Activated CD8-positive, alpha-beta memory T cell treated with anti-CD3 and anti-CD28 coated beads for 36 hours (primary cell): Measurements from ENCODE around the gene TTC39A. TPM values are rescaled to one million over a fixed set of nuclear protein-coding genes. Genes with fewer than 3 reads are reported as not detected.

ENCODE experiments used
- CTCF ChIA-PET: fragments of 350-600 bp; sonication (Branson Sonifier 250); formaldehyde crosslinking; loops from one replicate; lab custom pipeline; 2021; ENCODE audit warnings: antibody characterized with exemption; lab: Charles Lee
- POLR2A ChIA-PET: fragments of 350-600 bp; sonication (Branson Sonifier 250); formaldehyde crosslinking; loops from one replicate; lab custom pipeline; 2021; ENCODE audit warnings: antibody characterized with exemption; lab: Charles Lee
- total RNA-seq, 2 experiments: library from RNA; stranded (reverse); gene quantifications; one replicate each; pipeline ENCODE4 v1.2.3, GENCODE V29; 2021

Gene TTC39A
- total RNA-seq, 2 experiments from 2014 or later: 0.21 TPM; not detected in 1

DNA sequence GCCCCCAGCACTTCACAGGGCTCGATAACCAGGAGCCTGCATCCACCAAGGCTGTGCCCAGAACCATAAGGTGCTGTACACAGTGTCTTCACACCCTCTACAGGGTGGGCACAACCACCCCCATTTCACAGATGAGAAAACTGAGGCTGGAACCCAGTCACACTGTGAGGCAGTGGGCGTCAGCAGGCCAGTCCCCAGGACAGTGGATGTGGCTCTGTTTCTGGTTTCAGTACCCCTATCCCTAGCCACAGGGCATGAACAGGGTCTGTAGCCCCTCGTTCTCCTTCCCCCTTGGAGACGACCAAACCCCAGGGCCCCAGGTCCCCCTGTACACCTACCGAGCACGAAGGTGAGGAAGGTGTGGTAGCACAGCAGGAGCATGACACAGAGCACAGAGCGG lies 27.6 kb downstream of the TTC39A start:
- ChIA-PET CTCF (no interaction called here), POLR2A (no interaction called here)

DNA sequence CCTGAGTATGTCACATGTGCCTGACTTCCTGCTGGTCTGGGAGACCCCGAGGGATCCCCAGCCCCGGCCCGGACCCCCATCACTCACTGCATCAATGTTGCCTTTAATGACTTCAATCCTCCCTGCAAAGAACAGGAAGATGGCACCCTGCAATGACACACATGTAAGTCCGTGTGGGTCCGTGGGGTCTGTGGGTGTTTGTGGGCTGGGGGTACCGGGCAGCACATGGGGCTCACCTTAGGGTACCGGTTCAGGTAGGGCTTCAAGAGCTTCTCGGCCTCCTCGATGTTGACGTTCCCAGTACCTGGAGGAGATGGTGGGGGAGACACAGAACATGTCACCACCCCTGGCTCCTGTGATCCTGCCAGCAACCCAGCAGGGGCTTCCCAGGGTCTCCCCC lies 28.1 kb downstream of the TTC39A start:
- ChIA-PET CTCF (no interaction called here), POLR2A (no interaction called here)

DNA sequence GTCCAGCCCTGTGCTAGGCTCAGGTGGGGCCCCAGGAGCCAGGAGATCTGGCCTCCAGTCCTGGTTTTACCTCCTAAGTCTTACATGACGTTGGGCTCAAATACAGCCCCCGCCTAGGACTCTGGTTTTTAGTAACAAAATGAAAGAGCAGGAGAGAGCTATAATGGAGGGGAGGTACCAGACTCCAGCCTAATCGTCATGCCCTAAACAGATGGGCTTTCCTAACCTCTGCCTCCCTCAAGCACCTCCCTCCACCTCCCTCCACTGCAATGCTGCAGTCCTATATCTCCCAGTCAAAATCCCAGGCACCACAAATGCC lies 28.6 kb downstream of the TTC39A start:
- POLR2A ChIA-PET: no interaction called here
- CTCF ChIA-PET: no interaction called here

DNA sequence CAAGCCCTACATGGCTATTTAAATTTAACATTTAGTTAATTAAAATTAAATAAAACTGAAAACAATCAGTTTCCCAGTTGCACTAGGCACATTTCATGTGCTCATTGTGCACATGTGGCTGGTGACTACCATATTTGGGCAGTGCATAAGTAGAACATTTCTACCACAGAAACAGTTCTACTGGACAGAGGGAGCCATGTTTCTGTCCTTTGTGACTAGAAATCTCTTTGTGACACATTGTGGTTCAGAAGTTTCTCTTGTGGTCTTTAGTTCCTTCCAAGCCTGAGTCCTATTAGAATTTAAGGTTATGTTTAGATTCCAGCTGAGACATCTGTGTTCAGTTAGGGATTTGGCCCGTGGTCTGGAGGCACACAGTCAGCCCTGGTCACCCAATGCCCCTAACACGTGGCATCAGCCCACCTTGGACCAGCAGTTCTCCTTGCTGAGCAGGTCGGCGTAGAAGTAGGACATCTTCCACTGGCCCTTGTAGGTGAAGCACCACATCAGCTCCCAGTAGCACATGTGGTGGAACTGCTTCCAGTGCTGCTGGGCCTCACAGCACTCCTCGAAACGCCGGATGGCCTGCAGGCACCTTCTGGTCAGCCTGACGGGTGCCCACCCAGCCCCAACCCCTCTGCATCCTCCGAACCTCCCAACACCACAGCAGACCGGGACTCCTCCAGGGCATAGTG lies 29.1 kb downstream of the TTC39A start:
- CTCF ChIA-PET: interaction anchor here (0.6 kb wide), 1 partner anchor 55 kb away, joined by 3 read pairs; no protein-coding TSS in a partner anchor
- POLR2A ChIA-PET: no interaction called here

DNA sequence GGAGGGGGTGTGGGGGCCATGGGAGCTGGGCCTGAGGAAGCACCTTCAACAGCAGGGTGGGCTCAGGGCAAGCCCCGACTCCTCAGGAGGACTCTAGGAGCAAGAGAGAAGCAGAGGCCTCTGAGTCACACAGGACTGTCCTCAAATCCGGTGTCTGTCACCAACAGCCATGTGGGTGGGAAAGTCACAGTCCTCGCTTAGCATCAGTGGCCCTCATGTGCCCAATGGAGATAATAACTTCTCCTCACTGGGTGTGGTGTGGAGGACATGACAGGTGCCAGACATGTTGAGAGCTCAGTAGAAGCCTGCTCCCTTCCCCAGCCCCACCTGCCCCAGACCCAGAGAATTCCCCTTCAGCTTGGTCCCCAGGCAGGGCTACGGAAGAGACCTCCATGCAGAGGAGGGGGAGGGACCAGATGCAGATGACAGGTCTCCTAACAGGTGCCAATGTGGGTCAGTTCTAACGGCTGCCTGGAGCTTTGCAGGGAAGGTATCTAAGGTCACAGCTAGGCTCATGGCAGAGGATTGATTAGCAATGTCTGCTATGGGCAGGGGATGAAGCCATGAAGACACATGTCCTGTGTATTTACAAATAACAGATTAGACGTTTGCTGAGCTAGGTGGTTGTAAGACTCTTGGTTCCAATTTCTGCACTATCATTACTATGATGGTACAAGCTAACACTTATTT lies 30.2 kb downstream of the TTC39A start:
- ChIA-PET POLR2A (interaction anchor here (0.6 kb wide), 1 partner anchor 318 kb away, joined by 3 read pairs; no protein-coding TSS in a partner anchor), CTCF (no interaction called here)

DNA sequence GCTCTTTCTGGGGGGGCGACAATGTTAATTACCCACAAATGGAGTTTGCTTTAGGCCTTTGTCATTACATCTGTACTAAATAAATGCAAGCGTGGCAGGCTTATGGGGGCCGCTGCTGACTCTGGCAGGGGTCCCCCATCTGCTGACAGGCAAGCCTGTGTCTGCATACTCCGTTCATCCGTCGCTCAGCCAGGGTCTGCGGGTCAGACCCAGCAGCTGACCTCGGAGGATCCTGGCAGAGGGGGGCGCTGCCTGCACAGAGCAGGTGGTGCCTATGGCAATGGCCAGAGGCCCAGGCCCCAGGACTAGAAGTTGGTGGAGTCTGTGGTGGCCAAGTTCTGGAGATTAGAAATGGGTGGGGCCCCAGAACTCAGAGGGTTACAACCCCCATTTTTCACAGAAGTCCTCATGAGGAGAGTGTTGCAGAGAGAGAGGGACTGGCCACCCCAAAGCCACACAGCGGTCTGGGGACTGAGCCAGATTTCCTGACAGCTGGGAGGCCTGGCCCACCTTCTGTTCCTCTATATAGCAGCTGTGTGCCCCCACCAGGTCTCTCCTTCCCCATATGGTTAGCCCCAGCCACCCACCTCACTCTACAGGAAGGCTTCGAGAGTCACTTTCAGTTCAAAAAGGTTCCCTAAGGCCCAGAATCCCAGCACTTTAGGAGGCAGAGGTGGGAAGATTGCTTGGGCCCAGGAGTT lies 31.0 kb downstream of the TTC39A start:
- CTCF ChIA-PET: no interaction called here
- POLR2A ChIA-PET: no interaction called here

DNA sequence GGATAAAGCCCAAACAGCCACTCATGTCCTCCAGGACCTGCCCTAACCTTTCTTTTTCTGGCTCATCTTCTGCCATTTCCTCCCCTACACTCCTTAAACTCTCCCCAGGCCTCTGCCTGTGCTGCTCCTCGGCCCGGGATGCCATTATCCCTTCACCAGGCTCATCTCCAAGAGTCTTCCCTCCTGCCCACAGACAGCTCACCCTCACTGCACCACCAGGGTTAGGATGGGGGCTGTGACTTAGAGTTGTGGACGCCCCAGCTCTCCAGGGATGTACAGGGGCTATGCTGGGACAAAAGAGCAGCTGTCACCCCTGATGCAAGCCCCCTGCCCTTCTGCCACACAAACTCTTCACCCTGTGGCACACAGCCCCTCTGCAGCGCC lies 32.0 kb downstream of the TTC39A start:
- ChIA-PET CTCF (no interaction called here), POLR2A (no interaction called here)

DNA sequence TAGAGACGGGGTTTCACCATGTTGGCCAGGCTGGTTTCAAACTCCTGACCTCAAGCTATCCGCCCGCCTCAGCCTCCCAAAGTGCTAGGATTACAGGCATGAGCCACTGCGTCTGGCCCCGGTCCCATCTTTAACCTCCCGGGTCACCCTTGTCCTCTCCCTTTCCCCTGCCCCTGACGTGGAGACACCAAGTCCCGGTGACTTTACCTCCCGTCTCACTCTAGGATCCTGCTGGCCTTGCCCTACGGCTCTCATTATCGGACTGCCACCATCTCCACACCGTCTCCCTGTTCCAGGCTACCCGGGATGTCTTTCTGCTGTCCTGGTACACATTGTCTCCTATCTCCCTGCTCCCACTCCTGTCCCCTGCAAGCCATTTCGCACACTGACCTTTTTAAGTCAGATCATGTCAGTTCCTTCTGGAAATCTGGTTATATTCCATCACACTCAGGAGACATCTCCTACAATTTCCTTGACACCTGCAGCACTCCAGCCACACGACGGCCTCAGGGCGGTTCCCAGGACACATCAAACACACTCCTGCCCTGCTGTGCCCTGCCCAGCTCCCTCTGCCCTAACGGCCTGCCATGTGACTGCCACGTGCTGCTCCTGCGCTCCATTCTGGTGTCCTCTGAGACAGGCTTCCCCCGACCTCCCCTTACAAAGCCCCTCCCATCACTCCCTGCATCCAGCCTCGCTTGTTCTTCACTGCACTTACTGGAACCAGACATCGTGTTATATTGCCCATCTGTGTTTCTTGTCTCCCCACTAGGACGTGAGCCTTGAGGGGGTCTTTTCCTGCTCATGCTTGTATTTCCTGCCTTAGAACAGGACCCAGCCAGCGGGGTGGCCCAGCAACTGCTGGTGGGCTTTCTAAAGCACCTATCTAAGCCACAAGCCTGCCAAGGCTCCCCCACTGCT lies 32.7 kb downstream of the TTC39A start:
- ChIA-PET CTCF (interaction anchor here (0.6 to 2.3 kb wide), 17 partner anchors 9 to 1702 kb away, joined by 3 to 16 read pairs (median 3); no protein-coding TSS in a partner anchor), POLR2A (interaction anchor here (0.6 kb wide), 1 partner anchor 111 kb away, joined by 4 read pairs; no protein-coding TSS in a partner anchor)

DNA sequence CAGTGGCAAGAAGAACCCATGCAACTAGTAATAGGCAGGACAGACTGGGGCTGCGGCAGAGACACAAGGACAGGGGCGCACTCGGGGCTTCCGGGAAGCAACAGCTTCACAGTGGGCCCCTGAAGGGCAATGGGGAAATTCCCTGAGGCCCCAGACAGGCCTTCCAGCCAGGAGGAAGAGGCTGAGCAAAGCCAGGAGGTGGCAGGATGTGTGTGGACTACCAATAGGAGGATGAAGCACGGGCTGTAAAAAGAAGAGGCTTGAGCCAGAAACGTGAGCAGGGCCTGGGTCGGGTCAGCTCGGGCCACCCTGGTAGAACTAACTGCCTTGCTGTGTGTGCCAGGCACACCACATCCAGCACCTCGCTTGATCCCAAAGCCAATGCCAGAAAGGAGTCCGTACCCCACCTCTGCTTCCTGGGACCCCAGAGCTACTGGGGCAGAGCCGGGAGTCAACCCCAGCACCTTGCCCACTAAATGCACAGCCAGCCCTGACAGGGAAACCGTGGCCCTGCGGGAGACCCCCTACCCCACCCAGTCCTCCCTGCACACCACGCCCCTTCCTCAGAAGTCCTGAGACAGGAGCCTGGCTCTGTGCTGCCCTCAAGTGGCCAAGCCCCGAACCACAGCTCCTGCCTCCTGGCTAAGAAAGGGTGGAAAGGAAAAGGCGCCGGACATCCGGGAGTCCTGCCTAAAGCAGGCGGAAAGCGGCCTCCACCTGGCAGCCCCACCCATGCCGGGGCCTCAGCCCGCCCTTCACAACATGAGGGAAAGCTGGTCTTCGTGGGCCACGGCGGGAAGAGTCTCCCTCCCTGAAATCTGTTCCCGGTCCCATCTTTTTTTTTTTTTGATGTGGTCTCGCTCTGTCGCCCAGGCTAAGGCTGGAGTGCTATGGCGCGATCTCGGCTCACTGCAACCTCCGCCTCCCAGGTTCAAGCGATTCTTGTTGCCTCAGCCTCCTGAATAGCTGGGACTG lies 33.7 kb downstream of the TTC39A start:
- POLR2A ChIA-PET: interaction anchor here (0.6 kb wide), 1 partner anchor 112 kb away, joined by 4 read pairs; no protein-coding TSS in a partner anchor
- CTCF ChIA-PET: interaction anchor here (0.6 to 2.3 kb wide), 21 partner anchors 9 to 1703 kb away, joined by 3 to 16 read pairs (median 3); no protein-coding TSS in a partner anchor

DNA sequence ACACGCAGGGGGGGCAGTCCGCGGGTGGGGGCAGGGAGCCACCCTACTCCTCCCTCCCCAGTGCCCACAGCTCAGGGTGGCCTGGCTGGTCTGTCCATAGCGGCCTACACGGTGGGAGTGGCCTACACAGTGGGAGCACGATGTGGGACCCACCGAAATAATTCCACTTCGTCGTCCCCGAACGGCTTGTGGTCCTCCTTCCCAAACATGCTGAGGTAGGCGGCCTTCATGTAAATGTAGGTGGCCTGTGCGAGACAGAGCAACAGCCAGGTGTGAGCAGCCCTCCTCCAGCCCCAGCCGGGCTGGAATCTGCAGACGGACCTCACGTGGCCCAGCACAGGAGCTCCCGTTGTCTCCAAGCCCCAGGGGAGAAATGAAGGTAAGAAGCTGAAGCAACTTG lies 34.4 kb downstream of the TTC39A start:
- CTCF ChIA-PET: interaction anchor here (0.6 to 2.3 kb wide), 11 partner anchors 8 to 104 kb away, joined by 3 to 16 read pairs (median 5); no protein-coding TSS in a partner anchor
- POLR2A ChIA-PET: no interaction called here

DNA sequence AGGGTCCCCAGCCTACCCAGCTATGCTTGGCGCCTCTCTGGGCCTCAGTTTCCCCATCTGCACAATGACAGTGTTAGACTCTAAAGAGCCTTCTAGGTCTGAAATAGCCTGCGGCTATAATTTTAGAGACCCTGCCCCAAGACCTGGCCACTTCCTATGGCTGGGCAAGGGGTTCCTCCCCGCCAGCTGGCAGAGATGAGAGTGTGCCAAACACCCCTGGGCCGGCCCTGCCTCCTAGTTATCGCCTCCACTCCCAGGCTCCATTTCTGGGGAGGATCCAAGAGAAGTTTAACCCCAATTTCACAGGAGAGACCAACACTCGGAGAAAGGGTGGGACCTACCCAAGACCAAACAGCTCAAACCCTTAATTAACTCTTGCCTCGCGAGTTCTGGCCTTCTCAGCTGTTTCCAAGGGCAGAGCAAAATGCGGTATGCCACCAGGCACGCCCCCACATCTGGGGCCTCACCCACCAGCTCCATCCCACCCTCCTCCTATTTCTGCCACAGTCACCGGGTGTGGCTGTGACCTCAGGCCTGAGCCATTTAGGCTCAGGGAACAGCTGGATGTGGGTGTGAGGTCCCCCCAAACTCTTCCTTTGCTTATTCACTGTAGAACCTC lies 35.7 kb downstream of the TTC39A start:
- ChIA-PET POLR2A (no interaction called here), CTCF (no interaction called here)

DNA sequence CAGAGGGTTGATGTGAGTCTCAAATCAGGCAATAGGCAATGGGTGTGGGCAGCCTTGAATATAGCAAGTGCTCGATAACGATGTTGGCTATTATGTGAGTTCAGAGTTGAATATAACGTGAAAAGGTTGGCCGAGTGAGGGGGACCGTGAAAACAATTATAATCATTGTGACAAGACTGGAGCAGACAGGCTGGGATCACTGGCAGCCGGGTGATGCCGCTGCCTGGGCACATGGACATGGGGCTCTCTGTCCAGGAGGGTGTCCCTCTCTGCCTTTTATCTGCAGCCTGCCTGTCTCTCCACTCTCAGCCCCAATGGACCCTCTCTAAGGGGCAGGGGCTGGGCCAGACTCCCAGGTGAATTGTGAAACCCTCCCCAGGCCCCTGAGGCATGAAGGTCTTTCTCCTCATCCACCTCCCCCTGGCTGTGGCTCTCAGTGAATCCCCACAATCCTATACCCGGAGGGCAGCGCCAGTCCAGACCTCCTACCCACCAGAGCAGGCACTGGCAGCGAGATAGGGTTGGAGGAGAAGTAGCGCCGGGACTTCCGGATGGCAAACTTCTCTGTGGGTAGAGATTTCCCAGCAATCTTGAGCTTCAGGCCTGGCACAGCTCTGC lies 36.4 kb downstream of the TTC39A start:
- POLR2A ChIA-PET: no interaction called here
- CTCF ChIA-PET: interaction anchor here (1.2 kb wide), 1 partner anchor 58 kb away, joined by 3 read pairs; the partner anchor contains the start of gene RNF11

DNA sequence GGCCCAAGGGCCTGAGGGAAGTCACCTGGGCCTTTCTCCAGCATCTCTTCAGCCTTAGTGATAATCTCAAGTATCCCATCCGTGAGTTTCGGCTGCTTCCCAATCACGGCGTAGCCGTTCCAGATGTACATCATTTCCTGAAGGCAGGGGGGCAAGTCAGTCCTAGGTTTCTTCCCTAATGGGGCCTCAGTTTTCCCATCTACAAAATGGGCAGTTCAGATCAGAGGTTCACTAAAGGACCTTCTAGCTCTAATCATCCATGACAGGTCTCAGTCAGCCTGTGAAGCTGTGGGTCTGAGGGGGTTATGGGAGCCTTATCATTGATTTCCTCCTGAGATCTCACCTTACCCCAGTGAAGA lies 39.9 kb downstream of the TTC39A start:
- ChIA-PET CTCF (no interaction called here), POLR2A (no interaction called here)

DNA sequence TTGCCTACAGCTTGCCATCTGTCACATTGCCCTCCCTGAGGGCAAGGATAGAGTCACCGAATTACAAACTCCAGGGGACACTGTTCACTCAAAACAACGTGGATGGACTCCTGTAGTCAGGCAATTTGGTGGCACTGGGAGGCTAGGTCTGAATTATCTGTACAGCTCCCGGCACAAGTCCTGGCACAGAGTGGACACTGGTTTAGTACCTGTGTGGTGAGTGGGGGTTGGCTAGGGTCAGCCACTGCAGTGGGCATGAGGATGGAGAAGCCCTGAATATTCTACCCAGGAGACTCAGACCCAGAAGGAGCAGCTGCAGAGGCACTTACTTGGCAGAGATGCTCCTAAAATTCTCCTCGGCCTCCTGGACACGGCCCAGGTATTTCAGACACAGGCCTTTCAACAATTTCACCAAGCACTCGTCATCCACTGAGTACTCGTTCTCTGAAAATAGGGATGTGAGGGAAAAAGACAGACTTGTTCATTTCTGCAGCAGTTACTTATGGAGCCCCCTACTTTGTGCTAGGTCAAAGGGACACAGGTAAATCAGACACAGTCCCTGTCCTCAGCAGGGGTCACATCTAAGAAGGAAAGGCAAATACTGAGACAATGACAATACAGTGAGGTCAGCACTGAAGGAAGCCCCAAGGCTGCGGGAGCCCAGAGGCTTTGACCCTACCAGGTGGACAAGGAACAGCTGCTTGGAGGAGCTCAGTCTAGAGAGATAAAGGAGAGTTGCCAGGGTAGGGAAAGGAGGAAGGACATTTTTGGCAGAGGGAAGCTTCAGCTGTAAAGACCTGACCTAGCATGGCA lies 40.5 kb downstream of the TTC39A start:
- ChIA-PET CTCF (no interaction called here), POLR2A (no interaction called here)

DNA sequence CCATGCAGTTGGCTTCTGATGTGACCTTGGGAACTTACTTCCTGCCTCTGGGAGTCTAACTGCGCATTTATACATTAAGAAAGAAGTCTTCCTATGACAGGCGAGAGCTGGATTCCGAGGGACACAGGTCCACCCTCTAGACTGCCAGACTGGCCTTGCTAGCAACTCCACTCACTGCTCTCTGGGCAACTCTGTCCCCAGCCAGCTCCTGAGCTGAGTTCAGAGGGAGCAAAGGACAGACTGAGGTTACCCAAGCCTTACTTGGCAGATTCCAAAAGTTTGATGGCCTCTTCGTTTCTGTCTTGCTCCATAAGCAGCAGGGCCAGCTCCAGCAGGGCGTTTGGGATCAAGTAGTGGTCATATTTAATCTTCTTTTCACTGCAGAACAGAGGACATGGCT lies 41.8 kb downstream of the TTC39A start:
- ChIA-PET POLR2A (interaction anchor here (0.5 kb wide), 1 partner anchor 578 kb away, joined by 4 read pairs; no protein-coding TSS in a partner anchor), CTCF (interaction anchor here (0.6 to 1.9 kb wide), 2 partner anchors 8 to 37 kb away, joined by 3 to 11 read pairs; no protein-coding TSS in a partner anchor)

DNA sequence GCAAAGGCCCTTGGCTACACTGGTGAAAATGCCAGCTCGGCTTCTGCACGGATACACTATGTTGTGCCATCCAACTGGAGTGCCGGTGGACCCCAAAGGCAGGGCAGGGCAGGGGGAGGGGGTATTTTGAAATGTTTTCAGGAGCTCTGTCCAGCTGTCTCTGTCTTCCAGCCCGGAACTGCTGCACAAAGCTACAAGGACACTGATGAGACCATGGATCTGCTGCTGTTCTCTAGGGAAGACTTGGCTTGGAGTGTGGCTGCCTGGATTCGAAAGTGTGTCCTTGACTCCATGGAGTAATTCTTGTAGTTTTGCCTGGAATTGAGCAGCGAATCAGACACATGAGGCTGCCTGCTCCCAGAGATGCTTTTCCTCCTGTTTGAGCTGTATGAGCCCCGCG lies 42.4 kb downstream of the TTC39A start:
- ChIA-PET CTCF (interaction anchor here (1.9 kb wide), 1 partner anchor 9 kb away, joined by 11 read pairs; no protein-coding TSS in a partner anchor), POLR2A (interaction anchor here (0.5 kb wide), 1 partner anchor 577 kb away, joined by 4 read pairs; no protein-coding TSS in a partner anchor)
